Colonic mucosa (tissue), 4 donors: ENCODE results near the gene LRRK2. TPM values are rescaled to one million over a fixed set of nuclear protein-coding genes. Genes with fewer than 3 reads are reported as not detected.

ENCODE experiments used
- DNase-seq: peaks from one replicate; pipeline ENCODE4 v3.0.0-alpha.2; 2020
- H3K27ac ChIP-seq: fragments of 200-600 bp; one replicate; pipeline ENCODE4 v1.8.0; 2021
- H3K27me3 ChIP-seq: fragments of 200-600 bp; one replicate; pipeline ENCODE4 v1.8.0; 2021
- H3K36me3 ChIP-seq: fragments of 200-600 bp; one replicate; pipeline ENCODE4 v1.8.0; 2021
- H3K4me1 ChIP-seq: fragments of 200-600 bp; one replicate; pipeline ENCODE4 v1.8.0; 2021; ENCODE audit warnings: mild to moderate bottlenecking
- H3K4me3 ChIP-seq: fragments of 200-600 bp; one replicate; pipeline ENCODE4 v1.8.0; 2021
- H3K9ac ChIP-seq, 2 donors: one replicate each; pipeline ENCODE4 v1.7.0; 2013; ENCODE audit warnings: control low read depth in 2 of 2, low read depth in 2 of 2, low read length in 2 of 2
- H3K9me3 ChIP-seq: fragments of 200-600 bp; one replicate; pipeline ENCODE4 v1.8.0; 2021
- intact Hi-C: fragments of 100-400 bp; cut with DNase I; formaldehyde crosslinking; loops from one replicate; pipeline ENCODE4 v1.14.1; 2022
- total RNA-seq, 2 donors: library from RNA; stranded (reverse); fragmentation: NEBNext Ultra II Directional in 1 of 2; extraction: Animal tissue kit (Norgen Biotek cat#: 25700) in 1 of 2; gene quantifications; one replicate each; pipeline ENCODE4 v1.2.1, GENCODE V29; 2021
- TF ChIP-seq, protein P1 (sequence below): fragments of 200-600 bp; IDR thresholded peaks from one replicate; pipeline ENCODE4 v1.8.0; 2022; ENCODE audit warnings: antibody characterized with exemption, mild to moderate bottlenecking
- donor health status: healthy.
- donor health status: DM: no; HTN: no; CAD: no.
- donor health status: DM: no; HTN: no; CAD: no.

Gene LRRK2
- total RNA-seq, 2 donors from 2014 or later: 1.7 to 4.1 TPM

DNA sequence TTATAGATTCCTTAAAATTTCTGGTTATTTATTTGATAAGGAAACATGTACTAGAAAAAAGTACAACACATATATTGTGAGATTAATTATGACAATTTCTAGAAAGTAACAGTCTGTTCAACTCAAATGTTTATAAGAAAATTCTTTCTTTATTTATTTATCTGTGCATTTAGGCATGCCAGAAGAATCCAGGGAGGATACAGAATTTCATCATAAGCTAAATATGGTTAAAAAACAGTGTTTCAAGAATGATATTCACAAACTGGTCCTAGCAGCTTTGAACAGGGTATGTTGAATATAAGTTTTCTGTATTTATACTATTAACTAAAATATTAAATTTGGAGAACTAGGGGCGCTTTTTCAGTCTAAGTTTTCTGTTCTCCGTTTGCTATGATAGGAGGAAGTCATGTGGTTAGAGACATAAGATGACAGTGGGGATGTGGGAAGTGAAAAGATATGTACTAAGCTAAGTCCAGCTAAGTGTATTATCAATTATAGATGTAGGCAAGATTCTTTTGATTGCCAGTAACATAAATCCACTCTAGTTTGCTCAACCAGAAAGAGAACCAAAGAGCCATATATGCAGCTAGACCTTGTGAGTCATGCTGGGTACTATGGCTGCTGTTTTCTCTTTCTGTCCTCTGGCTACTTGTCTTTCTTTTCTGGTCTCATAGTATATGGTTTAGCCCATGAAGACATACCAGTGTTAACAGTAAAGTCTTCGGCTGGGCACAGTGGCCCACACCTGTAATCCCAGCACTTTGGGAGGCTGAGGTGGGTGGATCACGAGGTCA is 39.0 kb downstream of the LRRK2 start:
- no peaks in the 10 kb centered on the region for H3K36me3 ChIP-seq
- no peak overlapping the region for H3K9ac ChIP-seq
- intact Hi-C loops: no loop called here
- H3K4me3 ChIP-seq: no peak overlapping the region
- no peak for DNase-seq
- no peak overlapping the region for H3K27ac ChIP-seq
- no peaks in the 10 kb centered on the region for H3K9me3 ChIP-seq
- H3K27me3 ChIP-seq: no peaks in the 10 kb centered on the region
- H3K4me1 ChIP-seq: no peaks in the 10 kb centered on the region
- TF ChIP-seq, protein P1, sequence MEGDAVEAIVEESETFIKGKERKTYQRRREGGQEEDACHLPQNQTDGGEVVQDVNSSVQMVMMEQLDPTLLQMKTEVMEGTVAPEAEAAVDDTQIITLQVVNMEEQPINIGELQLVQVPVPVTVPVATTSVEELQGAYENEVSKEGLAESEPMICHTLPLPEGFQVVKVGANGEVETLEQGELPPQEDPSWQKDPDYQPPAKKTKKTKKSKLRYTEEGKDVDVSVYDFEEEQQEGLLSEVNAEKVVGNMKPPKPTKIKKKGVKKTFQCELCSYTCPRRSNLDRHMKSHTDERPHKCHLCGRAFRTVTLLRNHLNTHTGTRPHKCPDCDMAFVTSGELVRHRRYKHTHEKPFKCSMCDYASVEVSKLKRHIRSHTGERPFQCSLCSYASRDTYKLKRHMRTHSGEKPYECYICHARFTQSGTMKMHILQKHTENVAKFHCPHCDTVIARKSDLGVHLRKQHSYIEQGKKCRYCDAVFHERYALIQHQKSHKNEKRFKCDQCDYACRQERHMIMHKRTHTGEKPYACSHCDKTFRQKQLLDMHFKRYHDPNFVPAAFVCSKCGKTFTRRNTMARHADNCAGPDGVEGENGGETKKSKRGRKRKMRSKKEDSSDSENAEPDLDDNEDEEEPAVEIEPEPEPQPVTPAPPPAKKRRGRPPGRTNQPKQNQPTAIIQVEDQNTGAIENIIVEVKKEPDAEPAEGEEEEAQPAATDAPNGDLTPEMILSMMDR: no peak

DNA sequence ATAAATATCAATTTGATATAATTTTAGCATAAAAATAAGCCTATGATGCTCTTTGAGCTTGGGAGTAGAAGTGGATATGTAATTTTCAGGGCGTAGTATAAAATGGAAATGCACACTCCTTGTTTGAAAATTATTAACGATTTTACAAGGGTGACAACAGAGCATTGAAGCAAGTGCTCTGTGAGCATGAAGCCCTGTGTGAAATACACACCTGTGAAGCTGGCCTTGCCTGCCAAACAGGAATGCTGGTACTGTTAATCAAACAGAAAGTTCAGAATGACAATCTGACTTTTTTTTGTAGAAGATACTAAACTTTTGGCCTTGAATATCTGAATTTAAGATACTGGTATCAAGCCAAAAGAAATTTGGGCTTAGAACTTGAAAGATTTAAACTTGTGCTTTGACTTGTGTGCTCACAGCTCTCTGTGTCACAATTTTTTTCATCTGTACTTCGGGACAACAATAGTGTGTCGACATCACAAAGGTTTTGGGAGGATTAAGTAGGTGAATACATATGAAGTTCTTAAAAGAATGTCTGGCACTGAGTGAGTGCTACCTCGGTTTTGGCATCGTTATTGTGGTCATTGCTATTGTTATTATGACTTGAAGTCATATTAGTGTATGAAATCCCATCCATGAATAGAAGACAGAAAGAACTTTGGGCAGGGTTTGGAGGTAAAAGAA is 47.3 kb downstream of the LRRK2 start:
- Histone ChIP-seq H3K4me1 (no peaks in the 10 kb centered on the region), H3K27me3 (no peaks in the 10 kb centered on the region), H3K27ac (no peak overlapping the region), H3K36me3 (no peaks in the 10 kb centered on the region), H3K9me3 (no peaks in the 10 kb centered on the region), H3K4me3 (no peak overlapping the region), H3K9ac (no peak overlapping the region)
- TF ChIP-seq, protein P1: no peak
- no peak for DNase-seq
- intact Hi-C loops: no loop called here

DNA sequence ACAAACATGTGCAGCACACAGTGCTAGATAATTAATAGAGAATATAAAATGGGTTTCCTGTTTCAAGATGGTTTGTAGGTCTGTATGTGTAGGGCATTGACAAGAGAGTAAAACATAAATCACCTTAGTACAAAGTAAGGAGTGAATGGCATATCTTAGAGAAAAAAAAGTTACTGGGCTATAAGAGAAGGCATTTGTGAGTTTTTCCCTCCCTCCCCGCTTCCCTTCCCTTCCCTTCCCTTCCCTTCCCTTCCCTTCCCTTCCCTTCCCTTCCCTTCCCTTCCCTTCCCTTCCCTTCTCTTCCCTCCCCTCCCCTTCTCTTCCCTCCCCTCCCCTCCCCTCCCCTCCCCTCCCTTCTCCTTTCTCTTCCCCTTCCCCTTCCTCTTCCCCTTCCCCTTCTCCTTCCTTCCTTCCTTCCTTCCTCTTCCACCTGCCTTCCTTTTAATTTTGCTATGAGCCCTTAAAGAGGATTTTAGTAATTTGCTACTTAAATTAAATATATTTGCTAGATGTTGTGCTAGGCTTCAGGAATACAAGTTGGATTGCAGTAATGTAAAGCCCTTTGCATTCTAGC is 57.1 kb downstream of the LRRK2 start:
- TF ChIP-seq, protein P1: no peak
- Histone ChIP-seq H3K4me1 (no peaks in the 10 kb centered on the region), H3K9me3 (no peaks in the 10 kb centered on the region), H3K27ac (no peak overlapping the region), H3K9ac (no peak overlapping the region), H3K4me3 (no peak overlapping the region), H3K27me3 (no peaks in the 10 kb centered on the region), H3K36me3 (no peaks in the 10 kb centered on the region)
- intact Hi-C loops: no loop called here
- no peak for DNase-seq

DNA sequence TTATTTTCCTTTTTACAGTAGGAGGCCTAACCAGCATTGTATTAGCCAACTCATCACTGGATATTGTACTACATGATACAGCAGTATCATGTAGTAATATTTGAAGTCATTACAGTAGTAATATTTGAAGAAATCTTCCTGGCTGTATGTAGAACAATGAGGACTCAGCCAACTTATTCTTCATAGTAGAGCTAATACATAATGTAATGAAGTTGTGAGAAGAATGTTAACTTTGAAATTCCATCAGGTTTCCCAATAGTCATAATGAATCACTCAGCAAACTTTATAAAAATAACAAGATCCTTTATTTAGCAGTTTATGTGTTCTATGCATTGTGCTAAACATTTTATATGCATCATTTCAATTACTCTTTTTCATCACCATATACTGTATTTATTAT is 61.8 kb downstream of the LRRK2 start:
- TF ChIP-seq, protein P1: no peak
- DNase-seq: no peak
- Histone ChIP-seq H3K9ac (no peak overlapping the region), H3K36me3 (no peaks in the 10 kb centered on the region), H3K4me1 (no peaks in the 10 kb centered on the region), H3K9me3 (no peaks in the 10 kb centered on the region), H3K4me3 (no peak overlapping the region), H3K27ac (no peak overlapping the region), H3K27me3 (no peaks in the 10 kb centered on the region)
- intact Hi-C loops: no loop called here

DNA sequence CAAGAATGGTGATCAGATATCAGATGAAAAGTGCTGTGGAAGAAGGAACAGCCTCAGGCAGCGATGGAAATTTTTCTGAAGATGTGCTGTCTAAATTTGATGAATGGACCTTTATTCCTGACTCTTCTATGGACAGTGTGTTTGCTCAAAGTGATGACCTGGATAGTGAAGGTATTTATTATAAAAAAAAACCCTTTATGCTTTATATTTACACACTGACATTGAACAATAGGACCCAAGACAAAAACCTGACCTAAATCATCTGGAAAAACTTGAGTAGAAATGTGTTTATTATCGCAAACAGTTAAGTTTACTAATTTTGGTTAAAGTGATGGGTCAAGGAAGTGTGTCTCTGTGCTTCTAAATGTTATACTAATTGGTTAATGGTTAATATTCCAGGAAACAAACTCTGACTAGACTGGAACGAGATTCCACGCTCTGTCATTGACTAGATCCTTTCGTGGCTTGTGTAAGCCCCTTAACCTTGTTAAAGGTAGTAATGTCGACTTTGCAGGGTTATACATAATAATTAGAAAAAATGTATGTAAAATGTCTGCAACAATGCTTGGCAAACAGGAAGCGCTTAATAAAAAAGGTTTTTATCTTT is 62.7 kb downstream of the LRRK2 start:
- TF ChIP-seq, protein P1: no peak
- Histone ChIP-seq H3K36me3 (no peaks in the 10 kb centered on the region), H3K27ac (no peak overlapping the region), H3K4me1 (no peaks in the 10 kb centered on the region), H3K4me3 (no peak overlapping the region), H3K9ac (no peak overlapping the region), H3K27me3 (no peaks in the 10 kb centered on the region), H3K9me3 (no peaks in the 10 kb centered on the region)
- intact Hi-C loops: no loop called here
- DNase-seq: no peak
